Adrenal gland (tissue), 5 donors: ENCODE data around the gene NCKAP5.

ENCODE experiments used
- POLR2A ChIP-seq, 2 donors: fragments of 450-650 bp; IDR thresholded peaks; one replicate each; pipeline ENCODE4 v1.6.1; 2017; ENCODE audit warnings: antibody characterized with exemption in 2 of 2, mild to moderate bottlenecking in 2 of 2, moderate library complexity in 1 of 2
- TF ChIP-seq, protein P1 (sequence below), 6 experiments: fragments of 450-650 bp in 4 of 6; fragments of 200-600 bp in 2 of 6; sonication (generic) in 1 of 6; IDR thresholded peaks; 1 replicate in 5 of 6; 2 replicates in 1 of 6; pipeline versions ENCODE4 v1.5.1 to v1.8.0; 2016 to 2021; ENCODE audit warnings: antibody characterized with exemption in 6 of 6, mild to moderate bottlenecking in 2 of 6, moderate library complexity in 1 of 6
- donor health status: DM: no; HTN: no; CAD: no.

DNA sequence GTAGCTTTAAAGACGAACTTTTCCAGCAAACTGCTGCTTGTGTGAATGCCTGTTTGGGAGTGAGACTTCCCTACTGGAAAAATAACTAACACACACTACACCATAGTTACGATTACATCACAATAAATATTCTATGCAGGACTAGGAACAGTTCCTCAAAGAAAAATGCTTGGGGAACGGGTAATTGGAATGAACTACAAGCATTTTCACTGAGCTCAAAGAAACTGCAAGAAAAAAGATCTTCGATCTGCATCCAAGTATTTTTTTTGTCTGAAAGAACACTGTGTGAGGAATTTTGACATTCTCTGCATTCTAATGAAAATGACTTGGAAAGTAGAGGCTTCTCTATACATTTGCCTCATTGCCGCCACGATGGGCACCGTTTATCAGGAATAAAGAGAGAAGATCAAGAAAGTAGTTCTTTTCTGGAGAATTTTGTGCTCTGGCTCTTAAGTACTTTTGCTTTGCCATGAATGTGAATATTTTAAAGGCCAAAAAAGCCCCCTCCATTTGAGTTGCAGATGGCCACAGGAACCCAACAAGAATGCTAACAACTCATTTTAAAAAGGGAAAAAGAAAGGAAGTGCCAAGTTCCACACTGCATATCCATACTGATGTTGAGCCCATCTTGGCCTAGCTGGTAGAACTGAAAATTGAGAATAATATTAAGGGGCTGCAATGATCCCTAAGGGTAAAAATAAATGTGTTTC lies 911.8 kb downstream of the NCKAP5 start:
- TF ChIP-seq, protein P1, sequence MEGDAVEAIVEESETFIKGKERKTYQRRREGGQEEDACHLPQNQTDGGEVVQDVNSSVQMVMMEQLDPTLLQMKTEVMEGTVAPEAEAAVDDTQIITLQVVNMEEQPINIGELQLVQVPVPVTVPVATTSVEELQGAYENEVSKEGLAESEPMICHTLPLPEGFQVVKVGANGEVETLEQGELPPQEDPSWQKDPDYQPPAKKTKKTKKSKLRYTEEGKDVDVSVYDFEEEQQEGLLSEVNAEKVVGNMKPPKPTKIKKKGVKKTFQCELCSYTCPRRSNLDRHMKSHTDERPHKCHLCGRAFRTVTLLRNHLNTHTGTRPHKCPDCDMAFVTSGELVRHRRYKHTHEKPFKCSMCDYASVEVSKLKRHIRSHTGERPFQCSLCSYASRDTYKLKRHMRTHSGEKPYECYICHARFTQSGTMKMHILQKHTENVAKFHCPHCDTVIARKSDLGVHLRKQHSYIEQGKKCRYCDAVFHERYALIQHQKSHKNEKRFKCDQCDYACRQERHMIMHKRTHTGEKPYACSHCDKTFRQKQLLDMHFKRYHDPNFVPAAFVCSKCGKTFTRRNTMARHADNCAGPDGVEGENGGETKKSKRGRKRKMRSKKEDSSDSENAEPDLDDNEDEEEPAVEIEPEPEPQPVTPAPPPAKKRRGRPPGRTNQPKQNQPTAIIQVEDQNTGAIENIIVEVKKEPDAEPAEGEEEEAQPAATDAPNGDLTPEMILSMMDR (IDR thresholded peaks at IDR 0.05), result no peak
- no peak for TF ChIP-seq POLR2A (IDR thresholded peaks at IDR 0.05)
